Measurements from ENCODE around the gene ZC3H7B. TPM values are rescaled to one million over a fixed set of nuclear protein-coding genes. Genes with fewer than 3 reads are reported as not detected.
"Not testable (repeated sequence)": the region's sequence is repeated elsewhere in the genome, so short reads cannot be mapped to it uniquely, and the experiment has no call there.

ZC3H7B gene
- total RNA-seq, 1 donor from 2014 or later, result 84.3 TPM

- no peak overlapping the region for H3K4me3 Mint-ChIP-seq
- H3K9me3 Mint-ChIP-seq, result no peaks in the 10 kb centered on the region
- H3K27ac Mint-ChIP-seq (ENCODE audit: unreplicated experiment), result no peak overlapping the region
- no peak for DNase-seq (ENCODE audit: low read depth, low spot score)
- TF ChIP-seq, protein P1, sequence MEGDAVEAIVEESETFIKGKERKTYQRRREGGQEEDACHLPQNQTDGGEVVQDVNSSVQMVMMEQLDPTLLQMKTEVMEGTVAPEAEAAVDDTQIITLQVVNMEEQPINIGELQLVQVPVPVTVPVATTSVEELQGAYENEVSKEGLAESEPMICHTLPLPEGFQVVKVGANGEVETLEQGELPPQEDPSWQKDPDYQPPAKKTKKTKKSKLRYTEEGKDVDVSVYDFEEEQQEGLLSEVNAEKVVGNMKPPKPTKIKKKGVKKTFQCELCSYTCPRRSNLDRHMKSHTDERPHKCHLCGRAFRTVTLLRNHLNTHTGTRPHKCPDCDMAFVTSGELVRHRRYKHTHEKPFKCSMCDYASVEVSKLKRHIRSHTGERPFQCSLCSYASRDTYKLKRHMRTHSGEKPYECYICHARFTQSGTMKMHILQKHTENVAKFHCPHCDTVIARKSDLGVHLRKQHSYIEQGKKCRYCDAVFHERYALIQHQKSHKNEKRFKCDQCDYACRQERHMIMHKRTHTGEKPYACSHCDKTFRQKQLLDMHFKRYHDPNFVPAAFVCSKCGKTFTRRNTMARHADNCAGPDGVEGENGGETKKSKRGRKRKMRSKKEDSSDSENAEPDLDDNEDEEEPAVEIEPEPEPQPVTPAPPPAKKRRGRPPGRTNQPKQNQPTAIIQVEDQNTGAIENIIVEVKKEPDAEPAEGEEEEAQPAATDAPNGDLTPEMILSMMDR (conservative IDR thresholded peaks at IDR 0.05), result no peak
- peaks cover 18% of the 10 kb centered on the region for H3K4me1 Mint-ChIP-seq
- no peaks in the 10 kb centered on the region for H3K27me3 Mint-ChIP-seq (ENCODE audit: low read depth)
- H3K36me3 Mint-ChIP-seq (ENCODE audit: low read depth), result peaks cover 5% of the 10 kb centered on the region
These were observed 94.4 kb downstream of the ZC3H7B start for GRCh38 chr22:41395531-41396240.

DNA sequence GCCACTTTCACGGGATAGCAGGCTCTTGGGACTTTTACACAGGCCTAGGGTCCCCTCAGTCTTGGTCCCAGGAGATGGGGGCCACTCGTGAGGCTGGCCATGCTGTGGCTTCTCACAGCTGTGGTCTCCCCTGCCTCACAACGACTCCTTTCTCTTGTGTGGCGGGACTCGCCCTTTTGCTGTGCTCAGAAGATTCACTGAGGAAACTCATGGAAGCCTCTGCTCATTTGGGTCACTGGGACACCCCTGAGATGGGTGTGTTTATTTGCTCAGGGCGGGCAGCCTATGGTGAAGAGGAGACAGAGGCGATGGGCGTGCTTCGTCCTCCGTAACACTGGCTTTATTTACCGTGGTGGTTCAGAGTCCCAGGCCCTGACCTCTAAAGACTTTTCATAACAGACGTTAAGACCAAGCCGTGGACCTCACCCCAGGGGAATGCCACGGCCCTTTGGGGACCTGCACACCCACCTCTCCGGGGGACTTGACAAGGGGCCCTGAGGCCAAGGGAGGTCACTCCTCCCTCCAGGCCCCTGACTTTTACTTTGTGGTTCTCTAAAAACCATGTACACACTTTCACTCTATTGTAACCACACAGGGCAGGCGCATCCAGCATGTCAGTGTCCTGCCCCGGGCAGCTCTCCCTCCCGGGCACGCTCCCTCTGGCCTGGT lies 96.0 kb downstream of the ZC3H7B start:
- peaks cover 3% of the 10 kb centered on the region for H3K36me3 Mint-ChIP-seq (ENCODE audit: low read depth)
- no peak for DNase-seq (ENCODE audit: low read depth, low spot score)
- TF ChIP-seq, protein P1 (conservative IDR thresholded peaks at IDR 0.05), result no peak
- H3K27ac Mint-ChIP-seq (ENCODE audit: unreplicated experiment), result no peak overlapping the region
- peaks cover 21% of the 10 kb centered on the region for H3K4me1 Mint-ChIP-seq
- no peak overlapping the region for H3K4me3 Mint-ChIP-seq
- H3K9me3 Mint-ChIP-seq, result no peaks in the 10 kb centered on the region
- H3K27me3 Mint-ChIP-seq (ENCODE audit: low read depth), result no peaks in the 10 kb centered on the region

- TF ChIP-seq, protein P1 (conservative IDR thresholded peaks at IDR 0.05), result no peak
- no peak for DNase-seq (ENCODE audit: low read depth, low spot score)
These were observed 97.6 kb downstream of the ZC3H7B start for GRCh38 chr22:41398921-41399320.

GRCh38 chr22:41401781-41402648 lies 100.7 kb downstream of the ZC3H7B start:
- peak overlapping the region; percentile 94 for H3K27ac Mint-ChIP-seq (ENCODE audit: unreplicated experiment)
- no peaks in the 10 kb centered on the region for H3K36me3 Mint-ChIP-seq (ENCODE audit: low read depth)
- peaks cover 19% of the 10 kb centered on the region for H3K4me1 Mint-ChIP-seq
- no peaks in the 10 kb centered on the region for H3K27me3 Mint-ChIP-seq (ENCODE audit: low read depth)
- DNase-seq (ENCODE audit: low read depth, low spot score), result no peak
- TF ChIP-seq, protein P1 (conservative IDR thresholded peaks at IDR 0.05), result no peak
- no peak overlapping the region for H3K4me3 Mint-ChIP-seq
- H3K9me3 Mint-ChIP-seq, result no peaks in the 10 kb centered on the region

More at GRCh38 chr22:41398921-41399320, 97.6 kb downstream of the ZC3H7B start:
- H3K4me1 Mint-ChIP-seq, result peaks cover 28% of the 10 kb centered on the region
- peak overlapping the region; percentile 35 for H3K27ac Mint-ChIP-seq (ENCODE audit: unreplicated experiment)
- no peaks in the 10 kb centered on the region for H3K9me3 Mint-ChIP-seq
- no peak overlapping the region for H3K4me3 Mint-ChIP-seq
- no peaks in the 10 kb centered on the region for H3K27me3 Mint-ChIP-seq (ENCODE audit: low read depth)
- peaks cover 3% of the 10 kb centered on the region for H3K36me3 Mint-ChIP-seq (ENCODE audit: low read depth)

- peaks cover 12% of the 10 kb centered on the region for H3K4me1 Mint-ChIP-seq
- not testable (repeated sequence) for H3K27me3 Mint-ChIP-seq (ENCODE audit: low read depth); H3K36me3 Mint-ChIP-seq (ENCODE audit: low read depth); DNase-seq (ENCODE audit: low read depth, low spot score); H3K9me3 Mint-ChIP-seq; H3K27ac Mint-ChIP-seq (ENCODE audit: unreplicated experiment); H3K4me3 Mint-ChIP-seq
These were observed 101.5 kb downstream of the ZC3H7B start for GRCh38 chr22:41402851-41403250.
